Testis (tissue), 3 donors: ENCODE data around the gene TUBE1. TPM values are rescaled to one million over a fixed set of nuclear protein-coding genes. Genes with fewer than 3 reads are reported as not detected.
"Not testable (repeated sequence)": the region's sequence is repeated elsewhere in the genome, so short reads cannot be mapped to it uniquely, and the experiment has no call there.

Source experiments
- DNase-seq: peaks from one replicate; pipeline ENCODE4 v3.0.0-alpha.2; 2019
- H3K27ac ChIP-seq, 2 donors: fragments of 200-600 bp; sonication (generic); one replicate each; pipeline ENCODE4 v1.5.1; 2019
- H3K27me3 ChIP-seq: fragments of 200-600 bp; sonication (generic); one replicate; pipeline ENCODE4 v1.5.1; 2019
- H3K36me3 ChIP-seq: fragments of 200-600 bp; sonication (generic); one replicate; pipeline ENCODE4 v1.5.1; 2017; ENCODE audit warnings: low read depth; ENCODE audit errors: missing control alignments
- H3K4me1 ChIP-seq: fragments of 200-600 bp; sonication (generic); one replicate; pipeline ENCODE4 v1.5.1; 2019
- H3K4me3 ChIP-seq, 2 donors: fragments of 200-600 bp; sonication (generic); one replicate each; pipeline ENCODE4 v1.5.1; 2017 to 2019
- H3K9me3 ChIP-seq: fragments of 200-600 bp; sonication (generic); one replicate; pipeline ENCODE4 v1.5.1; 2017
- POLR2A ChIP-seq: fragments of 450-650 bp; IDR thresholded peaks from one replicate; pipeline ENCODE4 v1.6.1; 2017; ENCODE audit warnings: antibody characterized with exemption, mild to moderate bottlenecking, moderate library complexity
- WGBS, 2 donors: methylation state at CpG; one replicate each; pipeline ENCODE4 v1.1.5; 2018; 5-methylcytosine and 5-hydroxymethylcytosine counted together
- intact Hi-C: fragments of 100-400 bp; cut with DNase I; formaldehyde crosslinking; loops from one replicate; pipeline ENCODE4 v1.15.1; 2023; ENCODE audit warnings: low total_unique reads
- polyA plus RNA-seq: library from polyadenylated mRNA; stranded (reverse); fragments of 350-450 nt; fragmentation: Illumina TruSeq; extraction: RNeasy Lipid Tissue Mini Kit (QIAGEN cat#74804); gene quantifications from one replicate; pipeline ENCODE4 v1.2.3, GENCODE V29; 2014; ENCODE audit warnings: low read depth, low replicate concordance; ENCODE audit not compliant: insufficient read depth
- total RNA-seq, 2 donors: library from RNA; depleted of rRNA; stranded (reverse); fragments of >200 nt; gene quantifications; one replicate each; pipeline ENCODE4 v1.2.3, GENCODE V29; 2016
- TF ChIP-seq, protein P1 (sequence below), 3 experiments: fragments of 450-650 bp in 2 of 3; fragments of 200-600 bp in 1 of 3; sonication (generic) in 1 of 3; IDR thresholded peaks; one replicate each; pipeline ENCODE4 v1.5.1; 2016 to 2019; ENCODE audit warnings: antibody characterized with exemption in 3 of 3, mild to moderate bottlenecking in 2 of 3, moderate library complexity in 1 of 3

Gene TUBE1
- total and polyA plus RNA-seq, 3 donors from 2014 or later: 59.3 to 76.3 (median 62.1) TPM

DNA sequence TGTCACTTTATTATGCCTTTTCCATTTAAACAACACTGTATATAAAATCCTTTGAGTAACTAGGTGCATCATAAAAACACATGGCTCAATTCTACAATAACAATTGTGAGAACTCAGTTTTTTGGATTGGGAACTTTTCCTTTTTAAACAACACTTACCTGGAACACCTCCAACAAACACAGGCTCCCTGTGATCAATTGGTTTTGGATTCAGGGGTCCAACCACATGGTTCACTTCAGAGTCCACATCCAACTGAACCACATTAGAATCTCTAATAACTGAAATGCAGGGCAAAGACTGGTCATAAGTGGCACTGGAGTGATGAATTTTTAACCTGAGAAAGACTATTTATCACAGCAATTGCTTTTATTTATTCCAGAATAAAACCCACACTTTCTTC is 26.6 kb upstream of the TUBE1 start:
- Histone ChIP-seq H3K27ac (no peak overlapping the region), H3K4me3 (no peak overlapping the region), H3K4me1 (no peaks in the 10 kb centered on the region), H3K27me3 (no peaks in the 10 kb centered on the region), H3K9me3 (no peaks in the 10 kb centered on the region), H3K36me3 (no peaks in the 10 kb centered on the region)
- DNase-seq: no peak
- intact Hi-C loops: no loop called here
- TF ChIP-seq, protein P1, sequence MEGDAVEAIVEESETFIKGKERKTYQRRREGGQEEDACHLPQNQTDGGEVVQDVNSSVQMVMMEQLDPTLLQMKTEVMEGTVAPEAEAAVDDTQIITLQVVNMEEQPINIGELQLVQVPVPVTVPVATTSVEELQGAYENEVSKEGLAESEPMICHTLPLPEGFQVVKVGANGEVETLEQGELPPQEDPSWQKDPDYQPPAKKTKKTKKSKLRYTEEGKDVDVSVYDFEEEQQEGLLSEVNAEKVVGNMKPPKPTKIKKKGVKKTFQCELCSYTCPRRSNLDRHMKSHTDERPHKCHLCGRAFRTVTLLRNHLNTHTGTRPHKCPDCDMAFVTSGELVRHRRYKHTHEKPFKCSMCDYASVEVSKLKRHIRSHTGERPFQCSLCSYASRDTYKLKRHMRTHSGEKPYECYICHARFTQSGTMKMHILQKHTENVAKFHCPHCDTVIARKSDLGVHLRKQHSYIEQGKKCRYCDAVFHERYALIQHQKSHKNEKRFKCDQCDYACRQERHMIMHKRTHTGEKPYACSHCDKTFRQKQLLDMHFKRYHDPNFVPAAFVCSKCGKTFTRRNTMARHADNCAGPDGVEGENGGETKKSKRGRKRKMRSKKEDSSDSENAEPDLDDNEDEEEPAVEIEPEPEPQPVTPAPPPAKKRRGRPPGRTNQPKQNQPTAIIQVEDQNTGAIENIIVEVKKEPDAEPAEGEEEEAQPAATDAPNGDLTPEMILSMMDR (IDR thresholded peaks at IDR 0.05): no peak
- no peak for TF ChIP-seq POLR2A

DNA sequence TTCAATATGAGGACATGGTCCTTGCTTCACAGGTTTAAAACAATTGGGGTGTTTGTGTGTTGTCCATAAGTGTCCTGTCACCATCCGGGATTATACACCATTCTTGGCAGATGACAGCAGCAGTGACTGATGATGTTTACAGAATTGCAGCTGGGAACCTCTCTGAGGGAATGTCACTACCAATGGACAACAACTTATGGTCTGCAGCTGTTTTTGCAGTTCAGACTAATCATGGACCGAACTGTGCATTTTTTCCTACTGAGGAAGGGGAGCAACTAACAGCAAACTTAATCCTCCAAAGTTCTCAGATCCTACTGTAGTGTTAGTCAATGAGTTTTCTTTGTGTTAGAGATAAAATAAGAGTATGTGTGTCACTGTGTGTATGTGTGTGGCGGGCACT is 26.1 kb upstream of the TUBE1 start:
- H3K4me3 ChIP-seq: no peak overlapping the region
- 78 to 90% methylated on average over 3 of the region's 3 CpGs for WGBS, 2 donors
- no peak overlapping the region for H3K27ac ChIP-seq
- no peaks in the 10 kb centered on the region for H3K4me1 ChIP-seq
- H3K9me3 ChIP-seq: no peaks in the 10 kb centered on the region
- DNase-seq: no peak
- intact Hi-C loops: no loop called here
- TF ChIP-seq POLR2A: no peak
- TF ChIP-seq, protein P1 (IDR thresholded peaks at IDR 0.05): no peak
- H3K27me3 ChIP-seq: no peaks in the 10 kb centered on the region
- no peaks in the 10 kb centered on the region for H3K36me3 ChIP-seq

DNA sequence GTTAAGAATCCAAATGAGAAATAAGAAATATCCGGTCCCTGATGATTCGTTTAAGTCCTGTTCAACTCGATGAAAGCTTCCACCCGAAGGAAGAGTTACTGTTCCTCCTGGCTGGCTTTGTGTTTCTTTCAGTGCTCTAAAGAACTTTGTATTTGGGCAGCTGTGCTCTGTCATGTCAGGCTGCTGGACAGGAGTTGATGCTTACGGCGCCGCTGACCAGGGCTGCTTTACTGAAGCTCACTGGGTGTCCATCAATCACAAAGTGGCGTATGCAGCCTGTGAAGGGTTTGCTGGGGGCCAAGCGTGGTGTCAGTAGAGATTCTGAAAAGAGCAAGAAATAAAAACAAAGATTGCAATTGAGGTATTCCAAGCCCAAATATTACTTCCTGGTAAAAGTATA is 22.0 kb upstream of the TUBE1 start:
- H3K27ac ChIP-seq: no peak overlapping the region
- H3K9me3 ChIP-seq: no peaks in the 10 kb centered on the region
- no peak overlapping the region for H3K4me3 ChIP-seq
- H3K27me3 ChIP-seq: no peaks in the 10 kb centered on the region
- DNase-seq: no peak
- WGBS, 2 donors: 64 to 65% methylated on average over 9 of the region's 9 CpGs
- no peaks in the 10 kb centered on the region for H3K36me3 ChIP-seq
- intact Hi-C loops: no loop called here
- TF ChIP-seq, protein P1 (IDR thresholded peaks at IDR 0.05): no peak
- H3K4me1 ChIP-seq: no peaks in the 10 kb centered on the region

DNA sequence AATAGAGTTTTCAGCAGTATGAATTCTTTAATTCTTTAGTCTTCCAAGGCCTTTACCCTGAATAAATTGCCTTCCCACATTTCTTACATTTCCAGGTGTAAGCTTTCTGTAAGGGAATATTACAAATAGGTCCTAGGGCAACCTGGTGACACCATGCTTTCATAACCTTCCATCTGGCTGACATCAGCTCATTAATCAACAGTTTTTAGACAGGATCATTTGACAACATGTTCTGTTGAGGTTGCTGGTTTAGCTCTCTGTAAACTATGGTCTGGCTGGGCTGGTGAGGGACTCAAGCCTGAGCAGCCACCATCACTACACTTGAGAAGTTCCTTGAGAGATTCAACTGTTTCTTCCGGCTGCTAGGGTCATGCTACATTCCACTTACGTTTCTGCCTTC is 19.3 kb upstream of the TUBE1 start:
- Histone ChIP-seq H3K4me3 (no peak overlapping the region), H3K27me3 (no peaks in the 10 kb centered on the region), H3K9me3 (no peaks in the 10 kb centered on the region), H3K4me1 (no peaks in the 10 kb centered on the region), H3K27ac (no peak overlapping the region), H3K36me3 (no peaks in the 10 kb centered on the region)
- WGBS, 2 donors: 62 to 64% methylated on average over 2 of the region's 2 CpGs
- TF ChIP-seq POLR2A: no peak
- TF ChIP-seq, protein P1 (IDR thresholded peaks at IDR 0.05): no peak
- intact Hi-C loops: no loop called here
- no peak for DNase-seq

DNA sequence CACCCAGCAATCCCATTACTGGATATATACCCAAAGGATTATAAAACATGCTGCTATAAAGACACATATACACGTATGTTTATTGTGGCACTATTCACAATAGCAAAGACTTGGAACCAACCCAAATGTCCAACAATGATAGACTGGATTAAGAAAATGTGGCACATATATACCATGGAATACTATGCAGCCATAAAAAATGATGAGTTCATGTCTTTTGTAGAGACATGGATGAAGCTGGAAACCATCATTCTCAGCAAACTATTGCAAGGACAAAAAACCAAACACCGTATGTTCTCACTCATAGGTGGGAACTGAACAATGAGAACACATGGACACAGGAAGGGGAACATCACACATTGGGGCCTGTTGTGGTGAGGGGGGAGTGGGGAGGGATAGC is 18.7 kb upstream of the TUBE1 start:
- 92 to 93% methylated on average over 2 of the region's 2 CpGs for WGBS, 2 donors
- H3K27me3 ChIP-seq, intact Hi-C loops, H3K4me1 ChIP-seq, H3K36me3 ChIP-seq, DNase-seq, H3K27ac ChIP-seq, H3K9me3 ChIP-seq, H3K4me3 ChIP-seq: not testable (repeated sequence)
